Midbrain (tissue), 1 donor: ENCODE measurements around the gene SLC41A2.

Source experiments
- DNase-seq: peaks from one replicate; lab custom pipeline; 2025; lab: John Stamatoyannopoulos, UW

The SLC41A2 gene

GRCh38 chr12:104930388-104931326, 27.4 kb downstream of the SLC41A2 start:
- DNase-seq: no peak

DNA sequence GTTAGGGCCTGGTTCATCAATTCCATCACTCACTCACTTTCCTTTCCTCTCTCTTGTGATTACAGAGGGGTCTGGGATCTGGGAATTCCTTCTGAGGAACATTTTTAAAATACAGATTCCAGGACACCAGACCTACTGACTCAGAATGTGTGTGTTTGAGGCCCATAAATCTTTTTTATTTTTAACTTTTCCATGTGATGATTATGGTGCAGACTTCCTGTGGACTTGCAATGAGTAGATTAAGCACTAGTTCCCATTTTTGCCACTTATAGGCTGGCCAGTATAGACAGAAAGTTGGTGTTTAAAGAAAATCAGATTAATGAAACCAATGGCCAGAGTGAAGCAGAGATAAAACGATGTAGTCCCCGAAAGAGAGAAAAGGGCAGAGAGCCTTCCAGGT, 28.1 kb downstream of the SLC41A2 start:
- DNase-seq: no peak

DNA sequence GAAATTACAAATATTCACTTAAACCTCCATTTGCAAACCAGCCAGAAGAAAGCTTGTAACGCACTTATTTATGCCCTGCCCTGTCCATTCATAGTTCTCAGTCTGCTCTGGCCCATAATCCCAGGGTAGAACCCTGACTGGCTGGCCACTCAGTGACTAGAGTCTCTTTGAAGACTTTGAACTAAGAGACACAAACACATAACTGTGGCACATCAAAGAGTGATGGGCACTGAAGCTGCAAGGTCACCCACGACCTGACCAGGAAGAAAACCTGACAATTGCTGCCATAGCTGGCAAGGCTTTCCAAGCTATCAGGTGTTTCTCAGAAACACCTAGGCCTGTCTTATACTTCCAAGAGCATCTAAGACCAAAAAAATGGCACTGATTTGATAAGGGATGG, 28.7 kb downstream of the SLC41A2 start:
- DNase-seq: no peak

DNA sequence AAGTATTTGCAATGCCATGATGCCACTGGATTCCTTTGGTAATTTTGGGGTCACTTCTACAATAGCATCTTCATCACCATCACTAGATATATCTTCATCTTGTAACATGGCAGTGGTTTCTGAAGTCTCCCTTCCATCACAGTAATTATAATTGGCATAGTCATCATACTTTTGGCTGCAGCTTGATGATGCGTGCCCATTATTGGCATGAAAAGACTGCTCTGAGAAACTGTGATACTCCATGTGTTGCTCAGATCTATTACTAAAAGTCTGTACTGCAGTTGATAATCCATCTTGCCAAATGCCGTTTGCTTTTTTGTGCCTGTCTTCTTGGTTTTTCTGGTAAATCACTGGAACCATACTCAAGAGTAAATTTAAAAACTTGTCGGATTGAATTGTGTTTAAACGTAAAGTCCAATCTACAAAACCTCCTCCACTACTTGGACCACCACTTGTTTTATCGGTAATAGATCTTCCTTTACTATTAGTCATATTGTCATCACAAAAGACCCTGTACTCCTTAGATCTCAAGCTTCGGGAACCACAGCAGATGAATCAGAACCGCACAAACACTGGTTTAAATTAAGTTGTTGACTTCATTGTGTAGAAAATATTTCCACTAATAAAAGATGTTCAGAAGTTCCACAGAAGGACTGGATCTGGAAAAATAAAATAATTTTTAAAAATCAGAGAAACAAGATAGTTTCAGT, 29.9 kb downstream of the SLC41A2 start:
- DNase-seq: no peak

DNA sequence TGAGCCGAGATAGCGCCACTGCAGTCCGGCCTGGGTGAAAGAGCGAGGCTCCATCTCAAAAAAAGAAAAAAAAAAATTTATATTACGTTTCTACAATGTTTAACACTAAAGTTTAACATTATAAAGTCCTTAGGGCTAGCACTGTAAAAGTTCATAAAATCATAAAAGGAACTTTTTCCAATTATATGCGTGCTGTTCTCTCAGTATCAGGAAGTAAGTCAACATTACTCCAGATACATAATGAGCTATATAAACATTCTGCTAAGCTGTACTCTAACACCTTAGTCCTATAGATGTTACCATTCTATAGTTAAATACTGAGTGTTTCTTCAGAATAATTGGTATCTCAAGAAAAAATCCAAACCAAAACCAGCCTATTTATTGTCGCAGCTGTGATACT, 32.6 kb downstream of the SLC41A2 start:
- no peak for DNase-seq

- DNase-seq: no peak
Observed at GRCh38 chr12:104921340-104921739, 36.8 kb downstream of the SLC41A2 start.

DNA sequence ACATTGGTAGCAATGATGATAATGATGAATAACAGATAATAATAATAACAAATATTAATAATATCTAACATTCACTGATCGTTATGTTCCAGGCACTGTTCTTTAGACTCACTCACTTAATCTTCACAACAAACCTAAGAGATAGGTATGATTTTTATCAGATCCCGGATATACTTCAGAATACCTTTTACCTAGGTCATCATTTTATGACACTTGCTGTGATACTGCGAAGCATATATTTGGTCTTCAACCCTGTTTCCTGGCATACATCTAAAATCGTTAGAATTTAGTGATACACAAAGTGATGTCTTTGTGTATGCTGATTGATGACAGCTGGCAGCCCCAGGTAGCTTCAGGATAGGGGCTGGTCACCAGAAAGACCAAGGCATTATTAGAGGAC, 46.1 kb downstream of the SLC41A2 start:
- DNase-seq: no peak

GRCh38 chr12:104910196-104910840, 47.8 kb downstream of the SLC41A2 start:
- no peak for DNase-seq

DNA sequence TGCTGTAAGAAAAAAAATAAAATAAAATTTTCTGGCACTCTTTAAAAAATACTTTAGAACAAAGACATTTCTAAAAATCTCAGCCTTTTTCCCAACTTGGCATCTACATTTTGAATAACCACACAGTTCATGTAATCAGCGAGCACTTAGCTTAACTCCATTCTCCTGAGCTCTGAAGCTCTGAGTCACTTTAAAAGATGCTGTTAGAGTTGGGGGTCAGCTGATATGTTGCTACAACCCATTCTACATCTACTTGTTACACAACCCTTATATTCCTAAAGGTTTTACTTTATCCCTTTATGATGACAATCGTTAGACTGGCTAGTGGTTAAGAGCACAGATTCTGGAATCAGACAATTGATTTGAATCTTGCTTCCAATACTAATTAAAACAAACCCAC, 48.3 kb downstream of the SLC41A2 start:
- no peak for DNase-seq
